BJ (cell line): Measurements from ENCODE around the gene FNDC3A. TPM values are rescaled to one million over a fixed set of nuclear protein-coding genes. Genes with fewer than 3 reads are reported as not detected.

Source experiments
- CTCF ChIA-PET: fragments of 350-600 bp; formaldehyde crosslinking; extraction: SDS; loops from one replicate; lab custom pipeline; 2021; ENCODE audit warnings: antibody characterized with exemption, inconsistent platforms; lab: Yijun Ruan, JAX
- POLR2A ChIA-PET: fragments of 300-600 bp; sonication (Branson Sonifier 250); formaldehyde crosslinking; extraction: SDS; loops from one replicate; lab custom pipeline; 2021; ENCODE audit warnings: antibody characterized with exemption; lab: Charles Lee
- DNase-seq: peaks from one replicate; pipeline ENCODE4 v3.0.0-alpha.2; 2011; ENCODE audit warnings: low read depth
- H3K27me3 ChIP-seq: 2 replicates; pipeline ENCODE4 v1.6.0; 2011; ENCODE audit warnings: low read length; ENCODE audit not compliant: control insufficient read depth, insufficient read depth
- H3K36me3 ChIP-seq: 2 replicates; pipeline ENCODE4 v1.5.1; 2011; ENCODE audit warnings: low read length; ENCODE audit not compliant: control insufficient read depth, insufficient read depth
- H3K4me3 ChIP-seq: 2 replicates; pipeline ENCODE4 v1.5.1; 2011; ENCODE audit warnings: low read depth, mild to moderate bottlenecking, control low read depth, low read length
- polyA plus RNA-seq: library from polyadenylated mRNA; depleted of rRNA; stranded (reverse); fragments of >200 nt; gene quantifications from 2 replicates; pipeline ENCODE4 v1.2.3, GENCODE V29; 2011
- TF ChIP-seq, protein P1 (sequence below): IDR thresholded peaks from 2 replicates; pipeline ENCODE4 v1.5.1; 2011; ENCODE audit warnings: low read depth, mild to moderate bottlenecking, control low read depth, inconsistent platforms, low read length, moderate library complexity; ENCODE audit not compliant: insufficient read depth

FNDC3A gene
- polyA plus RNA-seq, 1 experiment: 30.7 TPM

DNA sequence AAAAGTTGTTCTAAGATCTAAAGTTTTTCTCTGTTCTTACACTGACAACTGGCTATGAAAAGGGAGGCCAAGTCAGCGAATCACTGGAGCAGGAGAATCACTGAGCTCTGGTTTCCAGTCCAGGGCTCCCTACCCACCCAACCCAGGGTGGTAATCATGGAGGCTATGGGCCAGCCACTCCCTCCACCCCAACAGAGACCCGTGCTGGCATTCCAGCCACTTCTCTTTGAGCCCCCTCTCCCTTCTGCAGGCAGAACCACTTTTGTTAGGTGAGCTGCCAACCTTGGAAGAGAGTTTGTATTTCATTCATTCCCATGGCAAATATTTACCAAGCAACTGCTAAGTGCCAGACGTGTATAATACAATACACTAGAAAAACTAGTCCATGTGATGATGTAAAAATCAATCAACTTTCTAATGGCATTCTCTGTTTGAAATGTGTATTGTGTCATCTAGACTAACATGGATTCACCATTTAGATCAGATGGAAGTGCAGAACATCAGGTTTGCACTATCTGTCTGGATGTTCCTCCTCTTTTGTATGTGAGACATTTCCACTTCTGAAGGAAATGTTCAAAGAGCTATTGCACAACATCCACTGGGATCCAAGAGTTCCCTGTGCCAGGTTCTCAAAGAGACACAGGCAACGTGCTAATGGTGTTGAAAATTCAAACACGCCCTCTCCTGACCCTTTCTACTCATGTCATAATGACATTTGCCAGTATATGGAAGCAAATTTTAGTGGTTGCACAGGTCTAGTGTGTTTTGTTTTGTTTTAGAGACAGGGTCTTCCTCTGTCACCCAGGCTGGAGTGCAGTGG lies 249.7 kb downstream of the FNDC3A start:
- Histone ChIP-seq H3K27me3 (peaks cover 22% of the 10 kb centered on the region), H3K36me3 (no peaks in the 10 kb centered on the region), H3K4me3 (no peak overlapping the region)
- DNase-seq: no peak
- TF ChIP-seq, protein P1, sequence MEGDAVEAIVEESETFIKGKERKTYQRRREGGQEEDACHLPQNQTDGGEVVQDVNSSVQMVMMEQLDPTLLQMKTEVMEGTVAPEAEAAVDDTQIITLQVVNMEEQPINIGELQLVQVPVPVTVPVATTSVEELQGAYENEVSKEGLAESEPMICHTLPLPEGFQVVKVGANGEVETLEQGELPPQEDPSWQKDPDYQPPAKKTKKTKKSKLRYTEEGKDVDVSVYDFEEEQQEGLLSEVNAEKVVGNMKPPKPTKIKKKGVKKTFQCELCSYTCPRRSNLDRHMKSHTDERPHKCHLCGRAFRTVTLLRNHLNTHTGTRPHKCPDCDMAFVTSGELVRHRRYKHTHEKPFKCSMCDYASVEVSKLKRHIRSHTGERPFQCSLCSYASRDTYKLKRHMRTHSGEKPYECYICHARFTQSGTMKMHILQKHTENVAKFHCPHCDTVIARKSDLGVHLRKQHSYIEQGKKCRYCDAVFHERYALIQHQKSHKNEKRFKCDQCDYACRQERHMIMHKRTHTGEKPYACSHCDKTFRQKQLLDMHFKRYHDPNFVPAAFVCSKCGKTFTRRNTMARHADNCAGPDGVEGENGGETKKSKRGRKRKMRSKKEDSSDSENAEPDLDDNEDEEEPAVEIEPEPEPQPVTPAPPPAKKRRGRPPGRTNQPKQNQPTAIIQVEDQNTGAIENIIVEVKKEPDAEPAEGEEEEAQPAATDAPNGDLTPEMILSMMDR: no peak
- POLR2A ChIA-PET: no interaction called here
- CTCF ChIA-PET: interaction anchor here (0.6 kb wide), 1 partner anchor 11 kb away, joined by 3 read pairs; no protein-coding TSS in a partner anchor

DNA sequence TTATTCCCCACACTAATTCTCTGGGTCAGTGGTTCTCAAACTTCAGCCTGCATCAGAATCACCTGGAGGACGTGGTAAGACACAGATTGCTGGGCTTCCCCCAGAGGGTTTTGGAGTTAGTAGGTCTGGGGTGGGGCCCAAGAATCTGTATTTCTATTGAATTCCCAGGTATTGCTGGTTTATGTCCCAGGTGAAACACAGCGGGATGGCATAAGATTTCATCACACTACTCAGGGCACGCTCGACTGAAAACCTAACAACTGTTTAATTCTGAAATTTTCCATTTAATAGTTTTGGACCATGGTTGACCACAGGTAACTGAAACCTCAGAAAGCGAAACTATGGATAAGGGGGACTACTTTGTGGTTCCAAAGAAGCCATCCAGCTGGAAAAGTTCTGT lies 250.9 kb downstream of the FNDC3A start:
- POLR2A ChIA-PET: no interaction called here
- TF ChIP-seq, protein P1: no peak
- CTCF ChIA-PET: no interaction called here
- DNase-seq: no peak
- Histone ChIP-seq H3K4me3 (no peak overlapping the region), H3K36me3 (no peaks in the 10 kb centered on the region), H3K27me3 (peaks cover 12% of the 10 kb centered on the region)

DNA sequence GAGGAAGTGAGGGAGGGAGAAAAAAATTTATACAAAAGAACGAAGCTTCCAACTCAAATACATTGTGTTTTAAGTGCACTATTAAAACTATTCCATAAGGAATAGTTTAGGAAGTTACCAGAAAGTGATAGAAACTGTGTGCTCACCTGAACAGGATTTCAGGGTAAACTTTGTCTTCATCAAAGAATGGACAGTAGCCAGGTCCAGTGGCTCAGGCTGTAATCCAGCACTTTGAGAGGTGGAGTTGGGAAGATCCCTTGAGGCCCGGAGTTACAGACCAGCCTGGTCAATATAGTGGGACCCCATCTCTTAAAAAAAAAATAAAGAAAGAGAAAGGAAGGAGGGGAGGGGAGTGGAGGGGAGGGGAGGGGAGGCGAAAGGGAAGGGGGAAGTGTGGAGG lies 259.0 kb downstream of the FNDC3A start:
- no peak for DNase-seq
- TF ChIP-seq, protein P1: no peak
- CTCF ChIA-PET: no interaction called here
- Histone ChIP-seq H3K4me3 (no peak overlapping the region), H3K36me3 (no peaks in the 10 kb centered on the region), H3K27me3 (peaks cover 5% of the 10 kb centered on the region)
- POLR2A ChIA-PET: no interaction called here

DNA sequence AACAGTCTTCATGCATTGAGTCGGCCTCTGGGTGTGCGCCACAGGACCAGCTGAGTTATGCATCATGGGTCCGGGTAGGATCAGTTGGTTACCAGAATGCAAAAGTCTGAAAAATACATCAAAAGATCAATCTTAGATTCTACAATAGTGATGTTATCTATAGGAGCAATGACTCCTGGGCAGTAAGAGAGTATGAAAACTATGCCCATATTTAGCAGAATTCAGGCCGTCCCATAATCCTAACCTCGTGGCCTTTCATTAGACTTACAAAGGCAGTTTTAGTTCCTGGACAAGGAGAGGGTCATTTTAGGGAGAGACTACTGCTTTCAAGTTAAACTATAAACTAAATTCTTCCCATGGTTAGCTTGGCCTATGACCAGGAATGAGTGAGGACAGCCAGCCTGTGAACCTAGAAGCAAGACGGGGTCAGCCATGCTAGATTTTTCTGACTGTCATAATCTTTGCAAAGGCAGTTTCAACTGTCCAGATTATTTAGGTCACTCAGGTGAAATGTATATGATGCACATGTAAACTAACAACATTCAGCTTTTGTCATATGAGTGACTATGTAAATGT lies 260.2 kb downstream of the FNDC3A start:
- no peak for DNase-seq
- TF ChIP-seq, protein P1: no peak
- ChIA-PET CTCF (no interaction called here), POLR2A (no interaction called here)
- no peaks in the 10 kb centered on the region for H3K36me3 ChIP-seq
- H3K27me3 ChIP-seq: peaks cover 5% of the 10 kb centered on the region
- no peak overlapping the region for H3K4me3 ChIP-seq

DNA sequence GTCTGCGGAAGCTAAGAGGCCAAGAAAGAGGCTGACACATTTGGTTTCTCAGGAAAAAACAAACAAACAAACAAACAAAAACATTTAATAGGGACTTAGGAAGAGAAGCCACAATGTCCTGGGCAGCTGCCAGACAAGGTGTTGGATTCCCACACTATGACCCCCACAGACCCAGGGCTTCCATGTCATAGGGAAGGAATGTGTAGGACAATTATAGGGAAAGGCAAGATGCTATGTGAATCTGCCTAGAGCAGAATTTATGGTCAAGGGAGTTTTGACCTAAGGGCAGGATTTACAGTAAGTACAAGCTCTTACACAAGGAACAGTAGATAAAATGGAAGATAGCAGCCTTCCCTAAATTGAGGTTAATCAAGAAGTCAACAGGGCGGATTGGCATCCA lies 262.9 kb downstream of the FNDC3A start:
- peaks cover 4% of the 10 kb centered on the region for H3K27me3 ChIP-seq
- no peak for DNase-seq
- ChIA-PET POLR2A (no interaction called here), CTCF (interaction anchor here (1.2 to 1.3 kb wide), 2 partner anchors 9 to 42 kb away, joined by 3 to 5 read pairs; partner anchors contain the start of gene CDADC1)
- TF ChIP-seq, protein P1: no peak
- H3K4me3 ChIP-seq: no peak overlapping the region
- H3K36me3 ChIP-seq: no peaks in the 10 kb centered on the region
